ENCODE data around the gene EXOC3L1. TPM values are rescaled to one million over a fixed set of nuclear protein-coding genes. Genes with fewer than 3 reads are reported as not detected.

Gene EXOC3L1
- polyA plus RNA-seq, 1 experiment = not detected

- POLR2A ChIA-PET = interaction anchor here (0.5 to 2.0 kb wide), 3 partner anchors 9 to 35 kb away, joined by 3 to 7 read pairs (median 6); partner anchors contain the start of gene TMEM208
- Histone ChIP-seq H3K27me3 (ENCODE audit: control insufficient read depth, insufficient read depth, low read length) (no peaks in the 10 kb centered on the region), H3K4me3 (ENCODE audit: low read depth, low read length) (no peak overlapping the region), H3K9me3 (ENCODE audit: control insufficient read depth, insufficient read depth, low read length) (peaks cover 4% of the 10 kb centered on the region; the same call in 1 of the 2 replicates), H3K27ac (ENCODE audit: low read depth, low read length) (peak overlapping the region; percentile 11)
- DNase-seq (ENCODE audit: low read depth, low spot score) = no peak
- CTCF ChIA-PET = no interaction called here
- TF ChIP-seq CTCF (IDR thresholded peaks at IDR 0.05; ENCODE audit: low read depth, low read length) = no peak
Observed at GRCh38 chr16:67236563-67237395, 46.8 kb upstream of the EXOC3L1 start.

GRCh38 chr16:67235816-67236562 lies 46.1 kb upstream of the EXOC3L1 start:
- TF ChIP-seq CTCF (IDR thresholded peaks at IDR 0.05; ENCODE audit: low read depth, low read length) = no peak
- Histone ChIP-seq H3K9me3 (ENCODE audit: control insufficient read depth, insufficient read depth, low read length) (peaks cover 4% of the 10 kb centered on the region; the same call in 1 of the 2 replicates), H3K4me3 (ENCODE audit: low read depth, low read length) (no peak overlapping the region), H3K27ac (ENCODE audit: low read depth, low read length) (peak overlapping the region; percentile 11), H3K27me3 (ENCODE audit: control insufficient read depth, insufficient read depth, low read length) (no peaks in the 10 kb centered on the region)
- ChIA-PET POLR2A (interaction anchor here (1.0 to 2.0 kb wide), 3 partner anchors 8 to 10 kb away, joined by 3 to 7 read pairs (median 7); partner anchors contain the start of gene TMEM208), CTCF (no interaction called here)
- no peak for DNase-seq (ENCODE audit: low read depth, low spot score)

- TF ChIP-seq CTCF (IDR thresholded peaks at IDR 0.05; ENCODE audit: low read depth, low read length) = no peak
- POLR2A ChIA-PET = interaction anchor here (0.6 to 1.7 kb wide), 3 partner anchors 10 to 13 kb away, joined by 3 to 7 read pairs (median 3); partner anchors contain the start of gene FHOD1
- Histone ChIP-seq H3K27ac (ENCODE audit: low read depth, low read length) (no peak overlapping the region), H3K4me3 (ENCODE audit: low read depth, low read length) (no peak overlapping the region), H3K27me3 (ENCODE audit: control insufficient read depth, insufficient read depth, low read length) (no peaks in the 10 kb centered on the region), H3K9me3 (ENCODE audit: control insufficient read depth, insufficient read depth, low read length) (peaks cover 4% of the 10 kb centered on the region; the same call in 1 of the 2 replicates)
- DNase-seq (ENCODE audit: low read depth, low spot score) = no peak
- CTCF ChIA-PET = no interaction called here
Observed at GRCh38 chr16:67234180-67234597, 44.3 kb upstream of the EXOC3L1 start.

GRCh38 chr16:67233596-67233995 lies 43.7 kb upstream of the EXOC3L1 start:
- Histone ChIP-seq H3K27me3 (ENCODE audit: control insufficient read depth, insufficient read depth, low read length) (no peaks in the 10 kb centered on the region), H3K4me3 (ENCODE audit: low read depth, low read length) (no peak overlapping the region), H3K9me3 (ENCODE audit: control insufficient read depth, insufficient read depth, low read length) (peaks cover 4% of the 10 kb centered on the region; the same call in 1 of the 2 replicates), H3K27ac (ENCODE audit: low read depth, low read length) (no peak overlapping the region)
- TF ChIP-seq CTCF (IDR thresholded peaks at IDR 0.05; ENCODE audit: low read depth, low read length) = no peak
- POLR2A ChIA-PET = interaction anchor here (0.6 to 1.9 kb wide), 3 partner anchors 11 to 14 kb away, joined by 3 to 8 read pairs (median 3); partner anchors contain the start of gene FHOD1
- no peak for DNase-seq (ENCODE audit: low read depth, low spot score)
- CTCF ChIA-PET = no interaction called here
